ENCODE data around the gene ARF6. TPM values are rescaled to one million over a fixed set of nuclear protein-coding genes. Genes with fewer than 3 reads are reported as not detected.
A peak's percentile ranks its signal among the peaks of the same experiment; 100 is the strongest.

Gene ARF6
- total RNA-seq, 1 experiment from 2014 or later: 66.9 TPM

DNA sequence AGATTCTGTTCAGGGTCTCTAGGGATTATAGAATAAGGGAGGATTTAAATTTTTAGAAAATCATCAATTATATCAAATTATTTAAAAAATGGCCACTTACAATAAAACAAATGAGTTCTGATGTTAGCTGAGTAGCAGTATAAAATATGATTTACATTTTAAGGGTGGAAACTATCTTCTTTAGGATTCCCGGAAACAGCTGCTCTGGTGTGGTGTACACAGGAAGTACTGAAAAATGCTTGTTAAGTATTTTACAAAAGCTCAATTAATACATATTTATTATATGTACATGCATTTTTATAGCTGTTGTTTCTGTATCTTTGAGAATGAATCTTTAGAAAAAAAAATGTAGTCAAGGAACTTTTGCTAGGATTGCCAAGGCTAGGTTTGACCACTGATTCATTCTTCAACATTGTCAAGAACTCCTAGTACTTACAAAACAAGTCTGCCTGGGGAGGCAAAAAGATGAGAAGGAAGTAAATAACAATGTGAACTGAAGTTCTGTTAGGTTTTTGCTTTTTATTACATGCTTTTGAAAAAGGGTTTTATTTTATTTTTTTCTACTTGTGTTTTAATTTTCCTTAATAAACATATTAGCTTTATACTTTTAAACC, 48.0 kb downstream of the ARF6 start:
- no peak for DNase-seq (ENCODE audit: low read depth)

DNA sequence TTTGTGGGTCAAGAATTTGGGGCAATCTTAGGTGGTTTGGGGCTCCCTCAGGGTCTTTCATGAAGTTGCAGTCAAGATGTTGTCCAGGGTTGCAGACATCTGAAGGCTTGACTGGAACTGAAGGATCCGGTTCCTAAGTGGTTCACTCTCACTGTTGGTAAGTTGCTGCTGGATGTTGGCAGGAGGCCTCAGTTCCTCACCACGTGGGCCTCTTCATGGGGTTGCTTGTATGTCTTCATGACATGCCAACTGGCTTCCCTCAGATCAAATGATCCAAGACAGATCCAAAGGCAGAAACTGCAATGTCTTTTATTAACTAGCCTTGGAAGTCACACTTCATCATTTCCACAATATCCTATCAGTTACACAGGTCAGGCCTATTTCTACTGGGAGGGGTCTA, 49.2 kb downstream of the ARF6 start:
- DNase-seq (ENCODE audit: low read depth): no peak

DNA sequence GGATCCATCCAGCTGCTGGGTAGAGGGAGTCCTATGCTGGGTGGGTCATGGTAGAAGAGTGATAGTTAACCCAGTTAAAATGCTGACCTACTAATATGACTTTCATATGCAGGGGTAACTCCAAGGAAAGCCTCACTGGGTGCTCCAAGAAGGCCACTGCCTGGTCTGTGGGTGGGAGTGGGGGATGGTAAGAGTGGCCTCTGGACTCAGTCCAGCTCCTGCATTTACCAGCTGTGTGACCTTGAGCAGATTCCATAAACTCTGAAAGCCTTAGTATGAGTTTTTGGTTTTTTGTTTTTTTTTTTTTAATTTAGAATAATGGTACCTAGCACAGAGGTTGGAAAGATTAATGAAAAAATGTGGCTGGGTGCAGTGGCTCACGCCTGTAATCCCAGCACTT, 51.6 kb downstream of the ARF6 start:
- DNase-seq (ENCODE audit: low read depth): no peak

DNA sequence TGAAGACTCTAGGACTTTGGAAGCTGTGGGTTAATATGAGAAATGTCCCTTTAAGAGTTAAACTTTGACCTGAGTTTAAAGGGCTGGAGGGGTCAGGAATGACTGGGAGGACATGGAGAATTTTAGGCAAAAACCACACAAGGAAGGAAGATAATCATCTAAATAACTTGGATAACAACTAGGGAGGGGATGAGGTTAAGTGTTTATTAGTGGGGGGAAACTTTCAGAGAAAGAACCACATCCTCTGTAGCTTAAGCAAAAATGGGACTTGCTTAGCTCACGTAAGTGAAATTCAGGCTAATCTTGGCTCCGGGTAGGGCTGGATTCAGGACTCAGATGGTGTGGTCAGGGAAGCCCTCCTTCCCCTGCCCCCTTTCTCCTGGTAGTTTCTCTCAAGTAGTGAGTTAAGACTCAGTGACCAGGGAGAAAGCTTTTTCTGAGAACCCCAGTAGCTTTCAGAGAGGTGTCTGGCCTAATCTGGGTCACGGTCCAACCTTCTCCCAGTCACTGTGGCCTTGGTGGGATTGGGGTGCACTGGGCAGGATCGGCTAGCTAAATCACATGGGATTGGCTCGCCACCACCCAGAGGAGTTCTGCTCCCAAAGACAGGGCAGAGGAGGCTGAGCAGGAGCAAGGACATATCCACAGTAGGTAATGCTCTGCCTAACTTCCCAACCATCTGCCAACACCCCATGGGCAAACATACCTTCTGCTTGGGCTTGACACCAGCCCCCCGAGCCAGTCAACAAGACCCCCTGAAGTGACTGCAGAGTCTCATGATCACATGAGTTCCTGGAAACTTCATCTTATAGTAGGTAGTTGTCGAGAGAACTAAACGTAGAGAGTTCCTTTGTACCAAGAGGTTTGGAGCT, 52.8 kb downstream of the ARF6 start:
- DNase-seq (ENCODE audit: low read depth): peak; percentile 42

Other genes starting within 250 kb of the ARF6 start
- gene POLE2, start 204.9 kb upstream of the ARF6 start, total RNA-seq (2014; rRNA removed; shearing (Covaris generic)): 17.4 and 27.8 TPM in 2 replicates
- gene KLHDC1, start 200.0 kb upstream of the ARF6 start, total RNA-seq (2014; rRNA removed; shearing (Covaris generic)): 0.20 and 0.62 TPM in 2 replicates
- 40.8 and 65.5 TPM in 2 replicates for gene KLHDC2, start 124.9 kb upstream of the ARF6 start, total RNA-seq (2014; rRNA removed; shearing (Covaris generic))
- 27.3 and 30.6 TPM in 2 replicates for gene NEMF, start 40.3 kb upstream of the ARF6 start, total RNA-seq (2014; rRNA removed; shearing (Covaris generic))
- 2.1 and 6.8 TPM in 2 replicates for gene VCPKMT, start 223.5 kb downstream of the ARF6 start, total RNA-seq (2014; rRNA removed; shearing (Covaris generic))

All from M059J (cell line).